ENCODE measurements around the gene JAK2. TPM values are rescaled to one million over a fixed set of nuclear protein-coding genes. Genes with fewer than 3 reads are reported as not detected.

JAK2 gene
- total and polyA plus RNA-seq, 2 donors (not counting 3 experiments of a cell fraction or from before 2014, with no cell fraction given), result 2.1 to 10.3 TPM

- ChIA-PET CTCF (interaction anchor here (0.6 to 1.2 kb wide), 2 partner anchors 13 to 30 kb away, joined by 3 read pairs; no protein-coding TSS in a partner anchor), POLR2A (no interaction called here)
- Histone ChIP-seq H3K4me3 (replicated peaks in 1 of 3; ENCODE audit: insufficient read depth in 1 of 3, low read depth in 1 of 3, low read length in 3 of 3) (no peak overlapping the region), H3K27ac (ENCODE audit: insufficient read depth, low read depth, low read length) (no peak overlapping the region), H3K4me2 (ENCODE audit: insufficient read depth, low read length) (no peak overlapping the region), H3K9me3 (replicated peaks; ENCODE audit: control insufficient read depth, insufficient read depth, low read length) (no peaks in the 10 kb centered on the region), H3K9me1 (replicated peaks; ENCODE audit: control insufficient read depth, extremely low read depth, insufficient read depth, low read length) (no peaks in the 10 kb centered on the region), H4K20me1 (replicated peaks; ENCODE audit: control insufficient read depth, extremely low read depth, insufficient read depth, low read length) (no peaks in the 10 kb centered on the region), H3K36me3 (ENCODE audit: control insufficient read depth in 2 of 2, extremely low read depth in 1 of 2, insufficient read depth in 2 of 2, low read length in 2 of 2) (no peaks in the 10 kb centered on the region), H3K27me3 (ENCODE audit: control insufficient read depth in 2 of 2, insufficient read depth in 2 of 2, low read length in 2 of 2) (no peaks in the 10 kb centered on the region), H2AFZ (ENCODE audit: low read depth, low read length) (no peak overlapping the region), H3K9ac (replicated peaks; ENCODE audit: extremely low read depth, insufficient read depth, low read length) (no peak overlapping the region), H3K79me2 (ENCODE audit: control insufficient read depth, insufficient read depth, low read length) (peaks cover 8% of the 10 kb centered on the region), H3K4me1 (ENCODE audit: control insufficient read depth, extremely low read depth, insufficient read depth, low read length) (no peaks in the 10 kb centered on the region)
- dilution Hi-C loops (cut with MboI; ENCODE audit: extremely low pct_ligation_motif_present, low sequenced_read_pairs) (no loop called here), intact Hi-C loops (cut with micrococcal nuclease) (no loop called here)
- BruUV-seq (replicated peaks), result no TSS peak
- no peak for TF ChIP-seq MYC (IDR thresholded peaks at IDR 0.05; ENCODE audit: low read depth, low read length)
- TF ChIP-seq JUN (IDR thresholded peaks at IDR 0.05; ENCODE audit: borderline replicate concordance, insufficient read depth, insufficient read length, low read depth), result no peak
- TF ChIP-seq POLR2AphosphoS5 (IDR thresholded peaks at IDR 0.05; ENCODE audit: insufficient read depth, low read depth, low read length), result no peak
- TF ChIP-seq EZH2 (IDR thresholded peaks at IDR 0.05; ENCODE audit: borderline replicate concordance, low read depth, low read length, severe bottlenecking), result no peak
- TF ChIP-seq POLR2A (IDR thresholded peaks at IDR 0.05; ENCODE audit: low read depth, low read length), result no peak
- TF ChIP-seq CTCF (IDR thresholded peaks at IDR 0.05; ENCODE audit: extremely low read depth in 1 of 2, insufficient read depth in 1 of 2, low read depth in 1 of 2, low read length in 2 of 2), result no peak
- TF ChIP-seq GATA2 (IDR thresholded peaks at IDR 0.05; ENCODE audit: insufficient read depth, insufficient read length, low read depth, low read length), result no peak
- no peak for TF ChIP-seq MAX (IDR thresholded peaks at IDR 0.05; ENCODE audit: insufficient read depth, insufficient read length)
- TF ChIP-seq FOS (IDR thresholded peaks at IDR 0.05; ENCODE audit: borderline replicate concordance, insufficient read depth, low read length), result no peak
- DNase-seq (ENCODE audit: low read depth, low spot score) (no peak), FAIRE-seq (no peak)
Measured at GRCh38 chr9:5008202-5008601, 23.1 kb downstream of the JAK2 start.
